GM18498 (cell line): ENCODE data around the gene RIMBP2.
"Not testable (repeated sequence)": the region's sequence is repeated elsewhere in the genome, so short reads cannot be mapped to it uniquely, and the experiment has no call there.

Experiments used
- ATAC-seq: cut with Tn5 transposase; IDR thresholded peaks from one replicate; pipeline ENCODE4 v1.9.1; 2021; ENCODE audit warnings: mild to moderate bottlenecking, moderate library complexity; ENCODE audit not compliant: unreplicated experiment

Gene RIMBP2

DNA sequence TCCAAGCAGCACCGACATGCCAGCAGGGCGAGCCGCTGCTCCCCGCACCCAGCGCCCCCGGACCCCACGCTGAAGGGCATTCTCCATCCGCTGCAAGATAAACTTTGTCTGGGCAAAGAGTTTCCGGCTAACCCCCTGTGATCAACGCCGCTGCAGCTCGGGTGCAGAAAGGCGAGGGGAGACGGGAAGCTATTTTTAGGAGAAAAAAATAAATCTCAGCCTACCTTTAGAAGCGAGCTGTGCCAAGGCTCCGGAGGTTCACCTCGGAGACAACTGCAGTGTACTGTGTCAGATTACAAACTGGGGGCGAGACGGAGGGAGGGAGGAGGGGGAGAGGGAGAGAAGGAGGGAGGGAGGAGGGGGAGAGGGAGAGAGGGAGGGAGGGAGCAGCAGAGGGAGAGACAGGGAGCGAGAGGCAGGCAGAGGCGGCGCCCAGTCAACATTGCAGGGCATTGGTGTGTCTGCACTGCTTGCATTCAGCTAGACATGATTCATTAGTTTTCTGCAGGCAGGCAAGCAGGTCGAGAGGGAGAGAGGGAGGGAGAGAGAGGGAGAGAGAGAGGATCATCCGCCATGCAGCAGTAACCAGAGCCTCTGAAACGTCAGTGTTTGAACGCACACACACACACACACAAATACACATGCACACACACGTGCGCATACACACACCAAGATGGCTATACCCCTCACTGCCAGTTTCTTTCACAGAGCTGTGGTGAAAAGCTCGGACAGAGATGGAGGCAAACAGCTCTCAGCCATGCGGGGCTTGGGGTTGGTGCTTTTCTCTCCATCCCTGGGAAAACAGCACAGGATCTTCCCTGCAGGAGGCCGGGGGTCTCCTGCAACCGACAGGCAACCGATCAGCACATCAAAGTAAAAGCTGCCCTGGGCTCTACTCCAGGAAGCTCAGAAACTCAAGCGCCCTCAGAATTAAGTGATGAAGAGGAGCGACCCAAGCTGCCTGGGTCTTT, at the start of gene RIMBP2:
TSS of gene RIMBP2 (minus strand) at position 302 of the 971 bp plus-strand sequence. CDS start 237,286 bp downstream, outside the sequence.
- ATAC-seq = no peak

- ATAC-seq = no peak
These were observed 49.1 kb upstream of the RIMBP2 start for GRCh38 chr12:130765186-130765659.

DNA sequence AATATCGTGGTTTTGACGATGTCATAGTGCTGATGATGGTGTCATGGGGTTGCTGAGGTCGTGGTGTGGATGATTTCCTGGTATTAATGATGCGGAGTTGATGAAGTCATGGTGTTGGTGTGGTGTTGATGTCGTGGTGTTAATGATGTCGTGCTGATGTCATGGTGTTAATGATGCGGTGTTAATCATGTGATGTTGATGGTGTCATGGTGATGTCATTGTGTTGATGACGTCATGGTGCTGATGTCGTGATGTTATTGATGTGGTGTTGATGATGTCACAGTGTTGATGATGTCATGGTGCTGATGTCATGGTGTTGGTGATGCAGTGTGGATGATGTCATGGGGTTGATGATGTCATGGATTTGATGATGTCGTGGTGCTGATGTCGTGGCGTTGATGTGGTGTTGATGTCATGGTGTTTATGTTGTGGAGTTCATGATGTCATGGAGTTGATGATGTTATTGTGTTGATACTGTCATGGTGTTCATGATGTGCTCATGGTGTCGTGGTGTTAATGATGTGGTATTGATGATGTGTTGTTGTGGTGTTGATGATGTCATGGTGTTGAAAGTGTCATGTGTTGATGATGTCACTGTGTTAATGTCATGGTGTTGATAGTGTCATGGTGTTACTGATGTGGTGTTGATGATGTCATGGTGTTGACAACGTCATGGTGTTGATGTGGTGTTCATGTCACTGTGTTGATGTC, 48.5 kb upstream of the RIMBP2 start:
- no peak for ATAC-seq

GRCh38 chr12:130764073-130764472, 48.0 kb upstream of the RIMBP2 start:
- ATAC-seq = no peak

DNA sequence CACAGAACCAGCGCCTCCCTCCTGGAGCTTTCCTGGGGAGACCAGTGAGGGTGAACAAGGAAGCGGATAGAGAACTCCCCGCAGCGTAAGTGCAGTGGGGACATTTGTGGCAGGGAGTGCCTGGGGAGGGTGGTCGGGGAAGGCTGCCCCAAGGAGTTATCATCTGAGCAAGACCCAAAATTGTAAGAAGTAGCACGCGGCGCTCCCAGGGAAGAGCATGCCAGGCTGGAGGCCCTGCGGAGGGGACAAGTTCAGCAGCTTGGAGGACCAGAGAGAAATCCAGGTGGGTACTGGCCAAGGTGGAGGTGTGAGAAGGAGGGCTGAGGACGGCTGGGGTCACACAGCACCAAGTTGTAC, 46.2 kb upstream of the RIMBP2 start:
- ATAC-seq = no peak

GRCh38 chr12:130761537-130762318, 45.6 kb upstream of the RIMBP2 start:
- ATAC-seq = peak; percentile 63

DNA sequence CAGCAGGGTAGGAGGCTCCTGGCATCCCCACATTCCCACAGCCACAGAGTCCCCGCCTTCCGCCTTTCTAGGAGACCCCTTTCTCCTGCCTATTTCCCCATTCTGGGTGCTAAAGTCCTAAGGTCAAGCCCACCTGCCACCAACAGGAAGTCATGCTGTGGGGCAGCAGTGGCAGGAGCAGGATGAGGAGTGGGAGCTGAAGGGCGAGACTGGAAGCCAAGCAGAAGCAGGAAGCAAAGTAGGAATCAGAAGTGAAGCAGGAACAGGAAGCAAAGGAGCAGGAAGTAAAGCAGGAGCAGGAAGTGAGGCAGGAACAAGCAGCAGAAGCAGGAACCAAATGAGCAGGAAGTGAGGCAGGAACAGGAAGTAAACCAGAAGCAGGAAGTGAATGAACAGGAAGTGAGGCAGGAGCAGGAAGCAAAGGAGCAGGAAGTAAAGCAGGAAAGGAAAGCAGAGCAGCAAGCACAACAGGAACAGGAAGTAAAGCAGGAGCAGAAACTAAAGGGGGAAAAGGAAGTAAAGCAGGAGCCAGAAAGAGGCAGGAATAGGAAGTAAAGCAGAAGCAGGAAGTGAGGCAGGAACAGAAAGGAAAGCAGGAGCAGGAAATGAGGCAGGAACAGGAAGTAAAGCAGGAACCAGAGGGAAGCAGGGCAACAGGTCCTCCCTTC, 38.3 kb upstream of the RIMBP2 start:
- ATAC-seq = no peak

- no peak for ATAC-seq
These were observed 36.7 kb upstream of the RIMBP2 start for GRCh38 chr12:130752692-130753230.

GRCh38 chr12:130752037-130752436, 35.9 kb upstream of the RIMBP2 start:
- not testable (repeated sequence) for ATAC-seq

GRCh38 chr12:130748786-130749185, 32.7 kb upstream of the RIMBP2 start:
- no peak for ATAC-seq

GRCh38 chr12:130747867-130748740, 32.0 kb upstream of the RIMBP2 start:
- ATAC-seq = peak; percentile 89

DNA sequence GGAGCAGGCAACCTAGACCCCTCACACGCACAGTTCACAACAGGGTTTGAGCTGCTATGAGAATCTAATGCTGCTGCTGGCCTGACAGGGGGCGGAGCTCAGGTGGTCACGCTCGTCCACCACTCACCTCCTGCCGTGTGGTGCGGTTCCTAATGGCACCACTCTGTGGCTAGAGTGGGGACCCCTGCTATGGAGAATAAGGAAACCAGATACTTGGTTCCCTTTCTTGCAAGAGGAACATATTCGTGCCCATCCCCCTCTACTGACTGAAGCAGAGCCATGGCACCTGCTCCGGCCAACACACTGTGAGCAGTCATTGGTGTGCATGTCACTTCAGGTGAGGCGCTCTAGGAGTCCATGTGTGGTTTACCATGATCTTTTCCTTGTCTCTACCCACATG, 30.4 kb upstream of the RIMBP2 start:
- no peak for ATAC-seq

- no peak for ATAC-seq
These were observed 29.8 kb upstream of the RIMBP2 start for GRCh38 chr12:130745921-130746320.

- no peak for ATAC-seq
These were observed 28.2 kb upstream of the RIMBP2 start for GRCh38 chr12:130744274-130744673.

GRCh38 chr12:130743606-130744005, 27.5 kb upstream of the RIMBP2 start:
- ATAC-seq = no peak

- no peak for ATAC-seq
These were observed 27.1 kb upstream of the RIMBP2 start for GRCh38 chr12:130743176-130743575.

- no peak for ATAC-seq
These were observed 26.6 kb upstream of the RIMBP2 start for GRCh38 chr12:130742716-130743115.

DNA sequence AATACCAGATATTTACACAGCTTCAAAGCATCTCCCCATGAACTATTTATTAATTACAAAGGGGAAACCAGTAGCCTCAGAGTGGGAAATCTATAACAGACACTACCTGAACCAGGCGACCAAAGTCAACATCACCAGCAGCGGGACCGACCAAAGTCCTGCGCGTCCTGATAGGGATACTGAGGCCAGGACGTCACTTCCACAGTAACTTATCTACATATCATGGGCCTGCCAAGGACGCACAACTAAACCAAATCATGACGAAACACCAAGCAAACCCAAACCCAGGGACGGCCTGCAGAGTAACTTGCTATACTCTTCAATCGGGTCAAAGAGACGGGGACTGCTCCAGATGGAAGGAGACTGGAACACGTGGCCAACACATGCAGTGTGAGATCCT, 26.0 kb upstream of the RIMBP2 start:
- ATAC-seq = no peak

GRCh38 chr12:130739571-130739970, 23.5 kb upstream of the RIMBP2 start:
- ATAC-seq = no peak
